HCT116 (cell line): ENCODE measurements around the gene RBM33.

ENCODE experiments used
- ATF3 ChIP-seq: IDR thresholded peaks from 2 replicates; pipeline ENCODE4 v1.6.1; 2012
- CEBPB ChIP-seq: IDR thresholded peaks from 2 replicates; pipeline ENCODE4 v1.6.1; 2012; ENCODE audit warnings: low read depth
- CTCF ChIP-seq, 3 experiments: fragments of 200-600 bp in 1 of 3; sonication (generic) in 1 of 3; IDR thresholded peaks in 2 of 3; conservative IDR thresholded peaks in 1 of 3; 2 replicates each; pipeline ENCODE4 v1.5.1; 2012 to 2017; ENCODE audit warnings: low read depth in 2 of 3, low read length in 2 of 3, antibody characterized with exemption in 1 of 3, borderline replicate concordance in 1 of 3, control low read depth in 1 of 3, mild to moderate bottlenecking in 1 of 3, mixed read lengths in 1 of 3, mixed run types in 1 of 3, moderate library complexity in 1 of 3; ENCODE audit not compliant: insufficient read depth in 1 of 3
- POLR2A ChIP-seq: IDR thresholded peaks from 2 replicates; pipeline ENCODE4 v1.7.0; 2011; ENCODE audit warnings: borderline replicate concordance; ENCODE audit not compliant: insufficient read depth, insufficient read length; ENCODE audit errors: extremely low read depth
- POLR2AphosphoS5 ChIP-seq: IDR thresholded peaks from 2 replicates; pipeline ENCODE4 v1.6.1; 2011; ENCODE audit warnings: mild to moderate bottlenecking, low read depth, low read length, moderate library complexity
- RAD21 ChIP-seq: IDR thresholded peaks from 2 replicates; pipeline ENCODE4 v1.6.1; 2012; ENCODE audit warnings: low read depth, mild to moderate bottlenecking
- REST ChIP-seq: IDR thresholded peaks from 2 replicates; pipeline ENCODE4 v1.6.1; 2012; ENCODE audit warnings: low read depth
- SRF ChIP-seq: IDR thresholded peaks from 2 replicates; pipeline ENCODE4 v1.6.1; 2012; ENCODE audit warnings: low read depth
- ZNF274 ChIP-seq: fragments of 200-500 bp; sonication (Bioruptor generic); IDR thresholded peaks from 2 replicates; pipeline ENCODE4 v1.6.1; 2014; ENCODE audit warnings: mild to moderate bottlenecking, low read depth, low read length, inconsistent platforms

- TF ChIP-seq POLR2AphosphoS5 (no peak), CTCF (IDR thresholded peaks at IDR 0.05 in 2 of 3, conservative IDR thresholded peaks at IDR 0.05 in 1 of 3; ENCODE audit: borderline replicate concordance in 1 of 3, insufficient read depth in 1 of 3, low read depth in 2 of 3, low read length in 2 of 3) (no peak), ZNF274 (no peak), RAD21 (no peak), CEBPB (no peak), POLR2A (no peak), REST (no peak), SRF (no peak), ATF3 (no peak)
Measured at GRCh38 chr7:155808549-155809331, 164.3 kb downstream of the RBM33 start.
